Ectodermal cell (in vitro differentiated cells): ENCODE results near the gene RRAD.

Experiments
- H3K27ac ChIP-seq: 2 replicates; pipeline ENCODE4 v1.7.0; 2013; ENCODE audit warnings: mild to moderate bottlenecking, low read depth, low read length; ENCODE audit not compliant: insufficient read depth, poor library complexity, severe bottlenecking
- H3K27me3 ChIP-seq: 2 replicates; pipeline ENCODE4 v1.7.0; 2013; ENCODE audit warnings: mild to moderate bottlenecking, low read length; ENCODE audit not compliant: insufficient read depth, control insufficient read depth, poor library complexity, severe bottlenecking
- H3K36me3 ChIP-seq: one replicate; pipeline ENCODE4 v1.7.0; 2013; ENCODE audit warnings: low read length; ENCODE audit not compliant: control insufficient read depth, insufficient read depth
- H3K4me1 ChIP-seq: one replicate; pipeline ENCODE4 v1.7.0; 2013; ENCODE audit warnings: low read length; ENCODE audit not compliant: control insufficient read depth, insufficient read depth
- H3K4me3 ChIP-seq: 2 replicates; pipeline ENCODE4 v1.7.0; 2013; ENCODE audit warnings: low read depth, low read length, control low read depth; ENCODE audit not compliant: insufficient read depth
- H3K9me3 ChIP-seq: 2 replicates; pipeline ENCODE4 v1.7.0; 2013; ENCODE audit warnings: mild to moderate bottlenecking, low read length, moderate library complexity; ENCODE audit not compliant: control insufficient read depth
- WGBS, 2 experiments: methylation state at CpG; one replicate each; pipeline ENCODE4 v1.1.7; 2013; ENCODE audit warnings: missing lambda C conversion rate in 2 of 2; 5-methylcytosine and 5-hydroxymethylcytosine counted together

The RRAD gene

DNA sequence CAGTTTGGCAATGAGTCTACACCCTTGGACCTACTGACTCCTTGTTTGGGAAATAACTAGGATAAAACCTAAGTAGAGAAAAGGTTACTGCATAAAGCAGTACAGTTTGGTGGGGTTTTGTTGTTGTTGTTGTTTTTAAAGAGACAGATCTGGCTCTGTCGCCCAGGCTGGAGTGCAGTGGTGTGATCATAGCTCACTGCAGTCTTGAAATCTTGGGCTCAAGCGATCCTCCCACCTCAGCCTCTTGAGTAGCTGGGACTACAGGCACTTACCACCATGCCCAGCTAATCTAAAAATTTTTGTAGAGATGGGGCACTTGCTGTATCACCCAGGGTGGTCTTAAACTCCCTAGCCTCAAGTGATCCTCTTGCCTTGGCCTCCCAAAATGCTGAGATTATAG lies 43.8 kb downstream of the RRAD start:
- 69 to 82% methylated on average over 2 of the region's 2 CpGs for WGBS, 2 experiments
- H3K4me3 ChIP-seq: peak overlapping the region; percentile 16
- peaks cover 10% of the 10 kb centered on the region for H3K27me3 ChIP-seq

DNA sequence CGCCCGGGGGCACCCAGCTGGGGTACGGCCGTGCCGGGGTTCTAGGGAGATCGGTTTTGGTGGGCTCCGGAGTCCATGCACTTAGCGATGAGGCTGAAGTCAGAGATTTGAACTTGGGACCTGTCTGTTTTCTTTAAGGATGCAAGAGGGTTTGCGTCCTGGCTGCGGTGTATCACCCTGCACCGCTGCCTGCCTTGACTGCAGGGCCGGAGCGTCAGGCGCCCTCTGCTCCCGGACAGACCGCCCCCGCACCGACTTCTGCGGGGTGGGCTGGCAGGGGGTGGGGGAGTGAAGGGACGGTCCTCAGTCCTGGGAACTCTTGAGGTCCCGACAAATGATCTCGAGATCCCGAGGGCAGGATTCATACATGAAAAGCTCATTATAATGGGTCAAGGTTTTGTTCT lies 44.3 kb downstream of the RRAD start:
- no peak overlapping the region for H3K27ac ChIP-seq
- H3K36me3 ChIP-seq: peaks cover 10% of the 10 kb centered on the region
- peaks cover 10% of the 10 kb centered on the region for H3K27me3 ChIP-seq
- no peaks in the 10 kb centered on the region for H3K9me3 ChIP-seq
- peaks cover 7% of the 10 kb centered on the region for H3K4me1 ChIP-seq
- peak overlapping the region; percentile 84 for H3K4me3 ChIP-seq
- WGBS, 2 experiments: 2 to 4% methylated on average over 22 to 23 of the region's 23 CpGs

More for the DNA sequence above, 43.8 kb downstream of the RRAD start:
- Histone ChIP-seq H3K36me3 (peaks cover 12% of the 10 kb centered on the region), H3K9me3 (no peaks in the 10 kb centered on the region), H3K4me1 (peaks cover 7% of the 10 kb centered on the region), H3K27ac (no peak overlapping the region)

- 1% methylated on average over 58 of the region's 58 CpGs for WGBS, 2 experiments
- Histone ChIP-seq H3K27ac (no peak within 1 kb of the TSS), H3K9me3 (no peaks in the 10 kb centered on the region), H3K4me3 (peak within 1 kb of the TSS; percentile 84), H3K36me3 (peaks cover 7% of the 10 kb centered on the region), H3K4me1 (peaks cover 7% of the 10 kb centered on the region), H3K27me3 (peaks cover 10% of the 10 kb centered on the region)
These were observed 44.9 kb downstream of the RRAD start, which contains the start of gene PDP2 for GRCh38 chr16:66880288-66881013. Gene PDP2 (plus strand): TSS chr16:66880515. CDS start chr16:66884285, 3,770 bp downstream.

GRCh38 chr16:66878067-66878466 lies 47.3 kb downstream of the RRAD start:
- Histone ChIP-seq H3K9me3 (no peaks in the 10 kb centered on the region), H3K4me1 (peaks cover 7% of the 10 kb centered on the region), H3K27ac (no peak overlapping the region), H3K4me3 (no peak overlapping the region), H3K36me3 (no peaks in the 10 kb centered on the region), H3K27me3 (peaks cover 10% of the 10 kb centered on the region)
- 90 to 91% methylated on average over 5 of the region's 5 CpGs for WGBS, 2 experiments

GRCh38 chr16:66874079-66874775 lies 51.1 kb downstream of the RRAD start:
- peaks cover 11% of the 10 kb centered on the region for H3K27me3 ChIP-seq
- H3K4me3 ChIP-seq: no peak overlapping the region
- WGBS, 2 experiments: 0% methylated on average over 1 of the region's 1 CpG
- no peaks in the 10 kb centered on the region for H3K4me1 ChIP-seq
- no peaks in the 10 kb centered on the region for H3K36me3 ChIP-seq
- H3K27ac ChIP-seq: no peak overlapping the region
- H3K9me3 ChIP-seq: no peaks in the 10 kb centered on the region

DNA sequence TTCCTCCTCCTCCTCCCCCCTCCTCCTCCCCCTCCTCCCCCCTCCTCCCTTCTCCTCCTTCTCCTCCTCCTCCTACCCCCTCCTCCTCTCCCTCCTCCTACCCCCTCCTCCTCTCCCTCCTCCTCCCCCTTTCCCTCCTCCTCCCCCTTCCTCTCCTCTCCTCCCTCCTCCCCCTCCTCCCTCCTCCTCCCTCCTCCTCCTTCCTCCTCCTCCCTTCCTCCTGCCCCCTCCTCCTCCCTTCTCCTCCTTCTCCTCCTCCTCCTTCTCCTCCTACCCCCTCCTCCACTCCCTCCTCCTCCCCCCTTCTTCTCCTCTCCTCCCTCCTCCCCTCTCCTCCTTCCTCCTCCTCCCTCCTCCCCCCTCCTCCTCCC lies 51.7 kb downstream of the RRAD start:
- Histone ChIP-seq H3K4me3 (no peak overlapping the region), H3K27me3 (peaks cover 11% of the 10 kb centered on the region), H3K4me1 (no peaks in the 10 kb centered on the region), H3K9me3 (no peaks in the 10 kb centered on the region), H3K27ac (no peak overlapping the region), H3K36me3 (no peaks in the 10 kb centered on the region)

DNA sequence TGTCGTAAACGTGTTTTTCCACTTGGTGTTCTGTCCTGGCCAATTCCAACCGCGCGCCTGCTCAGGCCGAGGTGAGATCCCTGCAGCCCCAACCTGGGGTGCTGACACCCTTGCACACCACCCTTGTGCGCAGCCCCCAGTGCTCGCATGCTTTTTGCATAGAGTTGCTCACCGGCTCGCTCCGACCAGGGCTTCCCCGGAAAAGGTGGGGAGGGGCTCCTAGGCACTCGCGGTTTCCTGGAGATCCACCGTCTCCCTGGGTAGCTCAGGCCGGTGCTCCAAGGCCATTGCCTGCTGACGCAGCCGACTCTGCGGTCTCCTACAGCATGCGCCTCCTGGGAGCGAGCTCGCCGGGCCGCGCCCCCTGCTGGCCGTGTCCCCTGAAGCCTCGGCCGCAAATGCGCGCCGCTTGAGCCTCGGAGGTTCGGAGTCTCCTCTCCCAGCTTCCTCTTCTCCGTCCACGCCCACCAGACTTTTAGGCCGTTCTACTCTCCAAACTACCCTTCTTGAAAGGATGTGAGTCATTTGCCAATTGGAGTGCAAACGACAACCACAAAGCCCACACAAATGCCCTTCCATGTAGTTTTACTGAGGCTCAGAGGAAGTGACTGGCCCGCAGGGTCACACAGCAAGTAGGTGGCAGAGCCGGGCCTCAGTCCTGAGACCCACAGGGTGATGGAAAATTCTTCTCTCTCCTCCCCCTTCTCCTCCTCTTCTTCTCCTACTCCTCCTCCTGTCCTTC lies 52.2 kb downstream of the RRAD start:
- Histone ChIP-seq H3K36me3 (no peaks in the 10 kb centered on the region), H3K4me1 (no peaks in the 10 kb centered on the region), H3K27me3 (peaks cover 11% of the 10 kb centered on the region), H3K4me3 (peak overlapping the region; percentile 19), H3K9me3 (no peaks in the 10 kb centered on the region), H3K27ac (no peak overlapping the region)
- WGBS, 2 experiments: 9 to 10% methylated on average over 39 of the region's 39 CpGs

- WGBS, 2 experiments: 72 to 78% methylated on average over 4 of the region's 4 CpGs
- Histone ChIP-seq H3K4me3 (no peak overlapping the region), H3K27ac (no peak overlapping the region), H3K9me3 (no peaks in the 10 kb centered on the region), H3K27me3 (peaks cover 11% of the 10 kb centered on the region), H3K36me3 (no peaks in the 10 kb centered on the region), H3K4me1 (no peaks in the 10 kb centered on the region)
These were observed 52.8 kb downstream of the RRAD start for GRCh38 chr16:66872559-66872942.

GRCh38 chr16:66871840-66872239 lies 53.5 kb downstream of the RRAD start:
- H3K9me3 ChIP-seq: no peaks in the 10 kb centered on the region
- peaks cover 11% of the 10 kb centered on the region for H3K27me3 ChIP-seq
- 90 to 91% methylated on average over 3 of the region's 3 CpGs for WGBS, 2 experiments
- H3K36me3 ChIP-seq: no peaks in the 10 kb centered on the region
- H3K4me3 ChIP-seq: no peak overlapping the region
- H3K27ac ChIP-seq: no peak overlapping the region
- H3K4me1 ChIP-seq: no peaks in the 10 kb centered on the region
